ENCODE results near the gene MUC6. TPM values are rescaled to one million over a fixed set of nuclear protein-coding genes. Genes with fewer than 3 reads are reported as not detected.

Gene MUC6
- total and polyA plus RNA-seq, 12 donors, result 0.01 to 0.07 TPM; not detected in 10

- peaks cover 0 to 97% (median 40%) of the 10 kb centered on the region in 9 donors for H3K36me3 ChIP-seq
- H3K27ac ChIP-seq, result no peak overlapping the region
- intact Hi-C loops (cut with DNase I), result no loop called here
- peaks cover 0 to 15% (median 0%) of the 10 kb centered on the region in 9 donors for H3K4me1 ChIP-seq
- ATAC-seq (no peak), DNase-seq (no peak)
- H3K9me3 ChIP-seq, result no peaks in the 10 kb centered on the region
- H3K4me3 ChIP-seq, result no peak overlapping the region
- TF ChIP-seq, protein P1, sequence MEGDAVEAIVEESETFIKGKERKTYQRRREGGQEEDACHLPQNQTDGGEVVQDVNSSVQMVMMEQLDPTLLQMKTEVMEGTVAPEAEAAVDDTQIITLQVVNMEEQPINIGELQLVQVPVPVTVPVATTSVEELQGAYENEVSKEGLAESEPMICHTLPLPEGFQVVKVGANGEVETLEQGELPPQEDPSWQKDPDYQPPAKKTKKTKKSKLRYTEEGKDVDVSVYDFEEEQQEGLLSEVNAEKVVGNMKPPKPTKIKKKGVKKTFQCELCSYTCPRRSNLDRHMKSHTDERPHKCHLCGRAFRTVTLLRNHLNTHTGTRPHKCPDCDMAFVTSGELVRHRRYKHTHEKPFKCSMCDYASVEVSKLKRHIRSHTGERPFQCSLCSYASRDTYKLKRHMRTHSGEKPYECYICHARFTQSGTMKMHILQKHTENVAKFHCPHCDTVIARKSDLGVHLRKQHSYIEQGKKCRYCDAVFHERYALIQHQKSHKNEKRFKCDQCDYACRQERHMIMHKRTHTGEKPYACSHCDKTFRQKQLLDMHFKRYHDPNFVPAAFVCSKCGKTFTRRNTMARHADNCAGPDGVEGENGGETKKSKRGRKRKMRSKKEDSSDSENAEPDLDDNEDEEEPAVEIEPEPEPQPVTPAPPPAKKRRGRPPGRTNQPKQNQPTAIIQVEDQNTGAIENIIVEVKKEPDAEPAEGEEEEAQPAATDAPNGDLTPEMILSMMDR (IDR thresholded peaks at IDR 0.05), result no peak
- 91 to 93% methylated on average over 32 to 33 of the region's 33 CpGs for WGBS, 2 donors
- no peaks in the 10 kb centered on the region for H3K27me3 ChIP-seq
These were observed 27.1 kb downstream of the MUC6 start for GRCh38 chr11:1009371-1009770.

- peaks cover 0 to 99% (median 44%) of the 10 kb centered on the region in 9 donors for H3K36me3 ChIP-seq
- no peak for ATAC-seq
- H3K27ac ChIP-seq, result no peak overlapping the region
- H3K4me1 ChIP-seq, result peaks cover 0 to 15% (median 0%) of the 10 kb centered on the region in 9 donors
- H3K4me3 ChIP-seq, result no peak overlapping the region
- no peaks in the 10 kb centered on the region for H3K9me3 ChIP-seq
- TF ChIP-seq, protein P1 (IDR thresholded peaks at IDR 0.05), result no peak
- no peak for DNase-seq
- H3K27me3 ChIP-seq, result no peaks in the 10 kb centered on the region
- WGBS, 2 donors, result 92 to 95% methylated on average over 11 of the region's 11 CpGs
- intact Hi-C loops (cut with DNase I), result no loop called here
These were observed 27.7 kb downstream of the MUC6 start for GRCh38 chr11:1008803-1009145.

DNA sequence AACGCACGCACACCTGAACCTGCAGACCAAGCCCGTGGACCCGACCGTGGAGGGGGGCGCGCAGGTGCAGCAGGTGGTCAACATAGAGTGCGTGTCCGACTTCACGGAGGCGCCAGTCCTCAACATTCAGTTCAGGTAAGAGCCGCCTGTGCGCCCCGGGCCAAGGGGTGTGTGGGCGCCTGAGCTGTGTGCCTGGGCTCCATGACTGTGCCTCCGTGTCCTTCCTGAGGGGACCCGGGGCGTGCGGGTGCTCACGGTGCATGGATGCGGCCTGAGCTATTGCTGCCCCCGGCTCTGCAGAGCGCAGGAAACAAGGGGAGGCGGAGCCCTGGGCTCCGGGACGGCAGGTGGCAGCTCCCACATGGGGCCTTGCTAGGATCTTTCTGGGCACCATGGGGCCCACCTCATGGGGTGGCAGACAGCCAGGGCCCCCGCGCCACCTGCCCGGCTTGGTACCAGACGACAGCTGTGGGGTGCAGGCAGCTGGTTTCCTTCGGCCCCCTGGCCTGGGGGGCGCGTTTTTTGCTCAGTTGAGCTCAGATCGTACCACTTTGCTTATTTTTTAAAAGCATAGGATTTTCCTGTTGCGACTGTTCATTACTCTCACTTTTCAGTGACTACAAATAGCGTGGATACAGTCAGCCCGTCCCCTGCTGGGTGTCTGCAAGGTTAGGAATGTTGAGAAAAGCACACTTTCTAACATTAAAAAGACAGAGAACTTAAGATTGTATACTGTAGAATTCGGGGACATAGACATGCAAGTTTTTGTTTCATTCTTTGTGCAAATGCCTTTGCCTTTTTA is 28.3 kb downstream of the MUC6 start:
- no peak overlapping the region for H3K4me3 ChIP-seq
- intact Hi-C loops (cut with DNase I), result no loop called here
- WGBS, 2 donors, result 93 to 94% methylated on average over 38 of the region's 38 CpGs
- no peak overlapping the region for H3K27ac ChIP-seq
- ATAC-seq (peak in 1 of 8 donors; percentile 10), DNase-seq (no peak)
- peaks cover 0 to 100% (median 45%) of the 10 kb centered on the region in 9 donors for H3K36me3 ChIP-seq
- H3K27me3 ChIP-seq, result no peaks in the 10 kb centered on the region
- TF ChIP-seq, protein P1 (IDR thresholded peaks at IDR 0.05), result no peak
- H3K4me1 ChIP-seq, result peaks cover 0 to 15% (median 0%) of the 10 kb centered on the region in 9 donors
- H3K9me3 ChIP-seq, result no peaks in the 10 kb centered on the region

DNA sequence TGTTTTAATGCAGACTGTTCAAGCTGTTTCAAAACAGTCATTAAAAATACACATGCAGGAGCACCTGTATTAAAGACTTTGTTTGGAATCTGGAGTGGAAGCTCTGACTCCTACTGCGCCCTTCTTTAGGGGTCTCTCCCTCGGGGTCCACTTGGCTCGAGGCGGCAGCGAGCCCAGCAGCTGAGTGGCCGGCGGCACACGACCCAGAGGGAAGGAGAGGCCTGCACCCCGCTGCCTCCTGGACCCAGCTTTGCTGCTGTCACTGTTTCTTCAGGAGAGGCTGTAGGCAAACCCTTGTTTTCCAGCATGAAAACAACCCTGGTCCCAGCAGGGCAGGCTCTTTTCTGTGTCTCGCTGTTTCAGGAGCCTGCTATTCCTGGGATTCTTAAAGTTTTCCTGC is 29.2 kb downstream of the MUC6 start:
- ATAC-seq (no peak), DNase-seq (no peak)
- Histone ChIP-seq H3K4me3 (no peak overlapping the region), H3K27ac (peak overlapping the region in 1 of 10 donors; percentile 41), H3K4me1 (peaks cover 0 to 15% (median 0%) of the 10 kb centered on the region in 9 donors), H3K27me3 (no peaks in the 10 kb centered on the region), H3K36me3 (peaks cover 0 to 100% (median 46%) of the 10 kb centered on the region in 9 donors), H3K9me3 (no peaks in the 10 kb centered on the region)
- WGBS, 2 donors, result 89 to 95% methylated on average over 10 of the region's 10 CpGs
- intact Hi-C loops (cut with DNase I), result no loop called here
- TF ChIP-seq, protein P1 (IDR thresholded peaks at IDR 0.05), result no peak

Measured in heart right ventricle (tissue), 16 donors.